ENCODE results near the gene HRH4. TPM values are rescaled to one million over a fixed set of nuclear protein-coding genes. Genes with fewer than 3 reads are reported as not detected.

The HRH4 gene
- polyA plus RNA-seq, 12 donors, result 0.09 to 0.18 (median 0.13) TPM; not detected in 7

GRCh38 chr18:24465486-24465885 is 5.0 kb downstream of the HRH4 start:
- no peak for DNase-seq

DNA sequence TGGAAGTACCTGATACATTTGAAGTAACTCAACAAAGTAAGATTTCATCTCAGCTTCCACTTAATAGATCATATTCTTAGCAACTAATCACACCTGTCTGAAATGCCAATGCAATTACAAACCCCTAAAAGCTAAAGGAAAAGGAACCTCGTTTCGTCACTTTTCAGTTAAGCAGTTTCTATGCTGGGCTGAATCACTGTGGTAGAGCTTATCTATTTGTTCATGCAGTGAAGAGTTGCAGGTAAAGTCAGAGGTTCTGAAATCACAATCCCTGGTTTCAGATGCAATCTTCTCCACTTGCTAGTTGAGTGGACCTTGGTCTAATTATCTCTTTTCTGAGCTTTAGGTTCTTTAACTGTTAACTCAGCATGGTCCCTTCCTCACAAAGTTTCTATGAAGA is 6.3 kb downstream of the HRH4 start:
- DNase-seq, result no peak

- no peak for DNase-seq
Measured at GRCh38 chr18:24470022-24470618, 9.7 kb downstream of the HRH4 start.

GRCh38 chr18:24470805-24471204 is 10.4 kb downstream of the HRH4 start:
- no peak for DNase-seq

- DNase-seq, result no peak
Measured at GRCh38 chr18:24472591-24472990, 12.2 kb downstream of the HRH4 start.

GRCh38 chr18:24474406-24474805 is 14.0 kb downstream of the HRH4 start:
- DNase-seq, result no peak

- DNase-seq, result no peak
Measured at GRCh38 chr18:24475926-24476589, 15.6 kb downstream of the HRH4 start.

DNA sequence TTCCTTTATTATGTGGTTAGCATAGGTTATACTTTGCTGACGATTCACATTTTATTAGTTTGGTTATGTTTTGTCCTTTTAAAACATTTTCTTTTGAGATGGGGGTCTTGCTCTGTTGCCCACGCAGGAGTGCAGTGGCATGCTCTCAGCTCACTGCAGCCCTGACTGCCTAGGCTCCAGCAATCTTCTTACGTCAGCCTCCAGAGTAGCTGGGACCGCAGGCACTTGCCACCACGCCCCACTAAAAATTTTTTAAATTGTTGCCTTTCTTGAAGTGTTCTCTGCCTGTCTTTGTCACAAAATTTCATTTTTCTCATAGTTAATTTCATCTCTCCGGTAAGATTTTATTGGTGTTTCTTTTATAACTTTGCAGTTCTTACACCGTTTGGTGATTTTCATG is 18.9 kb downstream of the HRH4 start:
- no peak for DNase-seq

DNA sequence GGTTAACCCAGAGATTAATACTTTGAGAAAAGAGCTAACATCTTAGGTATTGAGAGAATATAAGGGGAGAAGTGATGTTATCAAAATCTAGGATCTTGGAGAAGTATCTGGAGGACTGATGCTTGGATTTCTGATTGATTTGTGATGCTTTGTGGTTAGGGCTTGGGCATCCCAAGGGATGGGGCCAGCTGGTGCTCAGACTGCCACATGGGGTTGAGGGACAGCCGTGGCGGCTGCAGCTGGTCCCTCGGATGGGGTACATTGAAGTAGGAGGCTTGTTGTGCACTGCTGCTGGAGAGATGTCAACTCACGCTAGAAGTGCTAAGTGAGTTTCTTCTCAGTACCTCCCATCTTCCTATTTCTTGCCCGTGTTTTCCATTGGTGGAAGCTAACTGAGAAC is 22.4 kb downstream of the HRH4 start:
- DNase-seq, result no peak

GRCh38 chr18:24485681-24486080 is 25.2 kb downstream of the HRH4 start:
- no peak for DNase-seq

DNA sequence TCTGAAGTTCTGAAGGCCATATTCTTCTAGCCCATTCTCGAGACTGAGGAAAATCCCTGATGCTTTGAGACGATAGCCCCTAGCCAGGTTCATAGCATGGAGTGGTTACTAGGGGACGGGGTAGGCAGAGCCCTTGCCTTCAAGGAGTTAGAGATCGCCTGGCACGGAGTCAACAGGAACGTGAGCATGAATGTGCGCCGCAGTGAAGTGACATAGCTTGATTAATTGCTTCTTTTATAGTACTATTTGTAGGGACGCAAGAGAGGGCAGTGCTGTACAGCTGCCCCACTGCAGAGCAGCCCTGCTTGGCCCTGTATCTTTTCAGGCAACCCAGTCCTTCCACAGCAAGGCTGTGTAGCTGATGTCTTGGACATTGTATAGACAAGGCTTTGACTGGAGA is 26.2 kb downstream of the HRH4 start:
- DNase-seq, result no peak

GRCh38 chr18:24488824-24489493 is 28.5 kb downstream of the HRH4 start:
- DNase-seq, result peak; percentile 61

DNA sequence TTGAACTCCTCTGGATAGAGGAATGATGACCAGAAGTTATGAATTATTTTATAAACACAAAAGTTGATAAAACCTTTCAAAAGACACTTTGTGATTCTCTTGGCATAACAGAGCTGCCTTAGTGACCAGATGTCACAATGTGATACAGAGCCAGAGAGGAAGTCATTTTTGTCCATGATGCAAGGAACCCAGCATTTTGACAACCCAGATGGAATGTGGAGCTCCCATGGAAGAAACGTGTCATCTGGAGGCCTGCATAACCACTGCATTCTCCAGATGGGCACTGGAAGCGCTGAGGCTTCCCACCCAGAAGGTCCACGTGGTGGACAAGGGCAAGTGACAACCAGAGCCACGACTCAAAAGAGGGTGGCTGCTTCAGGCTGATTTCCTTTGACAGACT is 30.1 kb downstream of the HRH4 start:
- DNase-seq, result no peak

GRCh38 chr18:24491927-24492834 is 31.7 kb downstream of the HRH4 start:
- no peak for DNase-seq

- no peak for DNase-seq
Measured at GRCh38 chr18:24494586-24494985, 34.1 kb downstream of the HRH4 start.

- peak; percentile 48 for DNase-seq
Measured at GRCh38 chr18:24497031-24497754, 36.8 kb downstream of the HRH4 start.

- DNase-seq, result peak; percentile 67
Measured at GRCh38 chr18:24499814-24500213, 39.4 kb downstream of the HRH4 start.

DNA sequence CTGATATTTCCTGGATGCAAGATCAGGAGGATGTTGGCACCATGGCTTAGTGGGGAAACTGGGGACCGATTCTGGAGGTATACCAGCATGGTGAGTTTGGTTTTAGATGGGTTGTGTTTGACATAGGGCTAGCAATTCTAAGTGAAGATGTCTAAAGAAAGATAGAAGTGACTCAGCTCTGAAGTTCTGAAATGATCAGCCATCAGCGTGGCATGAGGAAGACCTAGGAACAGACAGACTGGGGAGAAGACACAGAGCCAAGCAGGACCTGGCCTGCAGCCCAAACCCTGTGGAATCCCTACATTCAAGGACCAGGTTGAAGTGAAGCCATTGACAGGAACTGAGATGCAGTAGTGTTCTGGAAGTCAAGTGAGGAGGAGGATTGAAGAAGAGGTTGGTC is 39.8 kb downstream of the HRH4 start:
- no peak for DNase-seq

DNA sequence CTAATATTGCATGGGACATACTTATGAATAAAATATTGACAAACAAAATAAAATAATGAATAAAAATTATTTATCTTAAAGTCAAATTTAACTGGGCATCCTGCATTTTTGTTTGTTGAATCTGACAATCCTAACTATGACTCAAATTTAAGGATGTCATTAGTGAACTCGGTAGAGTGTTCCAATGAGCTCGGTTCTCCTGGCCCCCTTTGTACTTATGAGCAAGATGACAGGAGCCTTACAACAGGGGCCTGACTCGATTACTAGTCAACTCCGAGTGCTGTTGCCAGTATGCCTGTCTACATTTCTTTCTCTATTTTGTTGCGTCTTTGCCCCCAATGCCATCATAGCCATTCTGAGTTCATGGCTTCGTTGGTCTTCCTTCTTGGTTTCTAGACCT is 40.3 kb downstream of the HRH4 start:
- DNase-seq, result no peak

- DNase-seq, result no peak
Measured at GRCh38 chr18:24502667-24503523, 42.5 kb downstream of the HRH4 start.

- DNase-seq, result no peak
Measured at GRCh38 chr18:24504401-24504800, 44.0 kb downstream of the HRH4 start.
